IMR-90 (cell line): ENCODE results near the gene FAM186B. TPM values are rescaled to one million over a fixed set of nuclear protein-coding genes. Genes with fewer than 3 reads are reported as not detected.
A peak's percentile ranks its signal among the peaks of the same experiment; 100 is the strongest.

Source experiments
- ATAC-seq: fragments of 200-7000 bp; cut with Tn5 transposase; 2 replicates; pipeline ENCODE4 v1.9.1; 2020; ENCODE audit warnings: low read depth, mild to moderate bottlenecking, moderate library complexity
- BruUV-seq: library from RNA; stranded (reverse); fragments of 400-500 nt; replicated peaks from 2 replicates; lab custom pipeline; 2021; lab: Mats Ljungman, UMichigan
- CTCF ChIA-PET: fragments of 300-600 bp; formaldehyde crosslinking; extraction: SDS; loops from one replicate; lab custom pipeline; 2021; ENCODE audit warnings: antibody characterized with exemption; lab: Yijun Ruan, JAX
- POLR2A ChIA-PET: fragments of 300-600 bp; sonication (Branson Sonifier 250); formaldehyde crosslinking; loops from one replicate; lab custom pipeline; 2022; ENCODE audit warnings: antibody characterized with exemption; ENCODE audit not compliant: unreplicated experiment; lab: Charles Lee
- DNase-seq: peaks from one replicate; pipeline ENCODE4 v3.0.0; 2013
- H2AFZ ChIP-seq: replicated peaks from 2 replicates; pipeline ENCODE3; 2013; ENCODE audit warnings: low read length, mild to moderate bottlenecking; ENCODE audit not compliant: poor library complexity
- H2AK5ac ChIP-seq: 2 replicates; pipeline ENCODE4 v1.6.1; 2013; ENCODE audit warnings: low read depth, low read length, inconsistent platforms
- H2AK9ac ChIP-seq: replicated peaks from 2 replicates; pipeline ENCODE3; 2013; ENCODE audit warnings: mild to moderate bottlenecking, low read depth, low read length, moderate library complexity; ENCODE audit not compliant: poor library complexity
- H2BK120ac ChIP-seq: 2 replicates; pipeline ENCODE4 v1.6.1; 2013; ENCODE audit warnings: low read depth, low read length, inconsistent platforms
- H2BK15ac ChIP-seq: 3 replicates; pipeline ENCODE4 v1.6.1; 2013; ENCODE audit warnings: low read depth, low read length, inconsistent platforms
- H2BK20ac ChIP-seq: 2 replicates; pipeline ENCODE4 v1.6.1; 2013; ENCODE audit warnings: low read depth, mild to moderate bottlenecking, inconsistent platforms, low read length, moderate library complexity
- H2BK5ac ChIP-seq: 2 replicates; pipeline ENCODE4 v1.6.1; 2013; ENCODE audit warnings: mild to moderate bottlenecking, low read depth, low read length, inconsistent platforms; ENCODE audit not compliant: poor library complexity, severe bottlenecking
- H3K14ac ChIP-seq: replicated peaks from 2 replicates; pipeline ENCODE4 v1.6.1; 2013; ENCODE audit warnings: low read depth, low read length, inconsistent platforms
- H3K18ac ChIP-seq: 2 replicates; pipeline ENCODE4 v1.6.1; 2013; ENCODE audit warnings: low read depth, low read length, control low read depth
- H3K23ac ChIP-seq: 2 replicates; pipeline ENCODE4 v1.6.1; 2013; ENCODE audit warnings: low read depth, low read length, inconsistent platforms
- H3K27ac ChIP-seq: 2 replicates; pipeline ENCODE4 v1.5.1; 2013; ENCODE audit warnings: mild to moderate bottlenecking, control low read depth, low read length; ENCODE audit not compliant: insufficient read depth
- H3K27me3 ChIP-seq: 2 replicates; pipeline ENCODE4 v1.6.1; 2013; ENCODE audit warnings: low read length; ENCODE audit not compliant: control insufficient read depth, insufficient read depth
- H3K36me3 ChIP-seq: 2 replicates; pipeline ENCODE4 v1.6.1; 2013; ENCODE audit warnings: low read length, mixed read lengths; ENCODE audit not compliant: control insufficient read depth, insufficient read depth
- H3K4ac ChIP-seq: 2 replicates; pipeline ENCODE4 v1.6.1; 2013; ENCODE audit warnings: low read depth, low read length, inconsistent platforms
- H3K4me1 ChIP-seq: 2 replicates; pipeline ENCODE4 v1.6.1; 2013; ENCODE audit warnings: low read length, mixed read lengths; ENCODE audit not compliant: control insufficient read depth, insufficient read depth
- H3K4me2 ChIP-seq: 2 replicates; pipeline ENCODE4 v1.6.1; 2013; ENCODE audit warnings: low read depth, mild to moderate bottlenecking, control low read depth, low read length, moderate library complexity
- H3K4me3 ChIP-seq: 2 replicates; pipeline ENCODE4 v1.5.1; 2013; ENCODE audit warnings: low read depth, mild to moderate bottlenecking, control low read depth, low read length, moderate library complexity; ENCODE audit not compliant: insufficient read depth
- H3K56ac ChIP-seq: 2 replicates; pipeline ENCODE4 v1.6.1; 2013; ENCODE audit warnings: low read length, inconsistent platforms; ENCODE audit not compliant: insufficient read depth; ENCODE audit errors: extremely low read depth
- H3K79me1 ChIP-seq, 2 experiments: 2 replicates each; pipeline ENCODE4 v1.6.1; 2013; ENCODE audit warnings: low read length in 2 of 2, inconsistent platforms in 1 of 2, low read depth in 1 of 2
- H3K9ac ChIP-seq: 2 replicates; pipeline ENCODE4 v1.6.1; 2013; ENCODE audit warnings: low read depth, low read length, control low read depth
- H3K9me1 ChIP-seq: 2 replicates; pipeline ENCODE4 v1.6.1; 2013; ENCODE audit warnings: low read length, inconsistent platforms; ENCODE audit not compliant: insufficient read depth
- H3K9me3 ChIP-seq: 2 replicates; pipeline ENCODE4 v1.6.1; 2013; ENCODE audit warnings: low read length; ENCODE audit not compliant: control insufficient read depth, insufficient read depth
- H4K20me1 ChIP-seq: 2 replicates; pipeline ENCODE4 v1.6.1; 2013; ENCODE audit warnings: low read length, inconsistent platforms; ENCODE audit not compliant: insufficient read depth
- H4K5ac ChIP-seq: 2 replicates; pipeline ENCODE4 v1.6.1; 2013; ENCODE audit warnings: mild to moderate bottlenecking, low read depth, low read length, control low read depth
- H4K8ac ChIP-seq, 2 experiments: 2 replicates each; pipeline ENCODE4 v1.6.1; 2013; ENCODE audit warnings: low read depth in 2 of 2, low read length in 2 of 2, control low read depth in 1 of 2, inconsistent platforms in 1 of 2
- H4K91ac ChIP-seq: 2 replicates; pipeline ENCODE4 v1.6.1; 2013; ENCODE audit warnings: low read depth, low read length, inconsistent platforms; ENCODE audit not compliant: insufficient read depth
- CHD1 ChIP-seq: IDR thresholded peaks from 2 replicates; pipeline ENCODE4 v1.6.1; 2012; ENCODE audit warnings: low read depth, low read length, improper control_type of control experiment
- WGBS, 2 experiments: methylation state at CpG; one replicate each; pipeline versions ENCODE4 v1.1.5 to v1.1.7; 2013; ENCODE audit warnings: missing lambda C conversion rate in 2 of 2; ENCODE audit not compliant: insufficient read length in 1 of 2; ENCODE audit errors: extremely low coverage in 2 of 2; 5-methylcytosine and 5-hydroxymethylcytosine counted together
- dilution Hi-C: fragments of 300-500 bp; cut with HindIII; formaldehyde crosslinking; loops from one replicate; pipeline ENCODE4 v1.14.3; 2018; ENCODE audit warnings: low sequenced_read_pairs; ENCODE audit not compliant: unreplicated experiment
- in situ Hi-C: fragments of 300-500 bp; cut with MboI; formaldehyde crosslinking; loops from 3 replicates; pipeline ENCODE4 v1.14.3; 2019; ENCODE audit warnings: low sequenced_read_pairs, inconsistent platforms, mixed read lengths
- intact Hi-C: fragments of 100-400 bp; cut with micrococcal nuclease; formaldehyde crosslinking; loops from 2 replicates; pipeline ENCODE4 v1.10.0; 2022
- polyA plus RNA-seq, 3 experiments: library from polyadenylated mRNA; depleted of rRNA; stranded (reverse); fragments of >200 nt; gene quantifications; 2 replicates each; pipeline ENCODE4 v1.2.3, GENCODE V29; 2012; ENCODE audit warnings: low replicate concordance in 1 of 3
- total RNA-seq: library from RNA; depleted of rRNA; stranded (reverse); fragments of >200 nt; gene quantifications from 2 replicates; pipeline ENCODE4 v1.2.3, GENCODE V29; 2012

The FAM186B gene
- total and polyA plus RNA-seq, 2 of the 4 experiments (the other 2 are of a cell fraction) = 0.10 to 0.18 TPM

DNA sequence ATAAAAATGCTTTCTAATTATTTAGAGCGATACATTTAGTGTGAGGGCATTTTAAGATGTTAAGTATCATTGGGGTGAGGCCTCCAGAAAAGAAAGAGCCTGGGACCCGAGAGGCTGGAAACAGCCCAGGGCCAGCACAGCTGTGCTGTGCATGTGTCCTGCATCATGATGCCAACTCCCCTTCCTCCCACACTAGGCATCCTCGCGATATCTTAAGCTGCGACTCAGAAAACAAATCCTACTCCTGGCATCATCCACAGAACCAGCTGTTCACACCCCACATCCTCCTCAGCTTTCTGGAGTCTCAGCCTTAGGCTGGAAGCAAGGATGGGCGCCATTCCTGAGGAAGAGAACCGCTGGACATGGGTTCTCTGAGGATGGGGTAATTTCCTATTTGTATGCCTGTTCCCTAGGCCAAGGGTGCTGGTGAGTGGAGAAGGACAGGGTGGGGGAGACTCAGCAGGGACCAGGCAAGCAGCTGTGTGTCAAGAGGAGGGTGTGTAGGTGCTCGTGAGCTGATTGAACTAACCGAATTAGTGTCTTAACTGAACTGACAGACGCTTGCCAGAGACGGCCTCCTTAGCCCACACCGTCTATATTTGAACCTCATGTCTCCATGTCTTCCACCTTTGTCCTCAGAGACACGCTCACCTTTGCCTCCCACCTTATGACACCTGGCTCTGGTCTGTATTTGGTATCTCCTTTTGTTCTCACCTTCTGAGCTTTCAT is 21.9 kb downstream of the FAM186B start:
- ChIA-PET POLR2A (no interaction called here), CTCF (interaction anchor here (1.0 to 5.4 kb wide), 3 partner anchors 11 to 252 kb away, joined by 3 to 36 read pairs (median 8); no protein-coding TSS in a partner anchor)
- H3K27ac ChIP-seq = no peak overlapping the region
- no peak overlapping the region for H3K4me2 ChIP-seq
- no peak overlapping the region for H2BK120ac ChIP-seq
- no peak for TF ChIP-seq CHD1
- no peak overlapping the region for H4K8ac ChIP-seq
- no peak overlapping the region for H4K91ac ChIP-seq
- in situ Hi-C loops (no loop called here), intact Hi-C loops (loop anchor here (5.0 kb wide), 1 partner anchor 71 kb away; no protein-coding TSS in a partner anchor), dilution Hi-C loops (no loop called here)
- no peak overlapping the region for H4K5ac ChIP-seq
- H3K9me1 ChIP-seq = peaks cover under 1% of the 10 kb centered on the region; the same call in 1 of the 2 replicates
- peaks cover 0 to 19% of the 10 kb centered on the region in 2 experiments; a peak in 3 of 4 replicates for H3K79me1 ChIP-seq
- H4K20me1 ChIP-seq = peaks cover 9% of the 10 kb centered on the region
- H2AK9ac ChIP-seq = peak overlapping the region; percentile 65
- H3K4ac ChIP-seq = no peak overlapping the region
- peak; percentile 44 for DNase-seq
- no peak for ATAC-seq
- H3K4me3 ChIP-seq = no peak overlapping the region
- no TSS peak for BruUV-seq
- H3K14ac ChIP-seq = 0 out of 2 replicates have a peak overlapping the region, but pooled peaks have one; percentile 8
- no peak overlapping the region for H3K9ac ChIP-seq
- H2BK15ac ChIP-seq = no peak overlapping the region
- no peak overlapping the region for H3K56ac ChIP-seq
- 70% methylated on average over 2 of the region's 13 CpGs; no CpG with 5 or more reads in 1 of the 2 experiments for WGBS, 2 experiments
- no peak overlapping the region for H3K18ac ChIP-seq
- H3K36me3 ChIP-seq = peaks cover 4% of the 10 kb centered on the region
- H2BK5ac ChIP-seq = no peak overlapping the region
- no peak overlapping the region for H2AK5ac ChIP-seq
- H3K9me3 ChIP-seq = no peaks in the 10 kb centered on the region
- no peak overlapping the region for H3K23ac ChIP-seq
- H3K4me1 ChIP-seq = peaks cover 2% of the 10 kb centered on the region; the same call in 1 of the 2 replicates
- no peak overlapping the region for H2BK20ac ChIP-seq
- no peaks in the 10 kb centered on the region for H3K27me3 ChIP-seq
- H2AFZ ChIP-seq = no peak overlapping the region
